Endothelial cell of umbilical vein (primary cell): Measurements from ENCODE around the gene GRID2. TPM values are rescaled to one million over a fixed set of nuclear protein-coding genes. Genes with fewer than 3 reads are reported as not detected.

Source experiments
- BruUV-seq: library from RNA; stranded (reverse); fragments of 400-500 nt; replicated peaks from 2 replicates; lab custom pipeline; 2021; lab: Mats Ljungman, UMichigan
- CTCF ChIA-PET: fragments of 300-600, 350-600 bp; sonication (Branson Sonifier 250); formaldehyde crosslinking; loops from one replicate; lab custom pipeline; 2021; ENCODE audit warnings: antibody characterized with exemption, inconsistent platforms; lab: Charles Lee
- POLR2A ChIA-PET: fragments of 300-600, 350-600 bp; sonication (Branson Sonifier 250); formaldehyde crosslinking; loops from one replicate; lab custom pipeline; 2021; ENCODE audit warnings: antibody characterized with exemption, inconsistent platforms; lab: Charles Lee
- DNase-seq: peaks from one replicate; pipeline ENCODE4 v3.0.0-alpha.2; 2011; ENCODE audit warnings: low read depth, low spot score
- FAIRE-seq: peaks from 2 replicates; lab custom pipeline; 2011; peaks lifted over from hg19 to GRCh38; lab: Jason Lieb, UNC
- H2AFZ ChIP-seq: 2 replicates; pipeline ENCODE4 v1.6.0; 2012; ENCODE audit warnings: low read depth, low read length, control low read depth, inconsistent platforms
- H3K27ac ChIP-seq: 2 replicates; pipeline ENCODE4 v1.5.1; 2011; ENCODE audit warnings: low read depth, mild to moderate bottlenecking, control low read depth, low read length, moderate library complexity; ENCODE audit not compliant: insufficient read depth
- H3K27me3 ChIP-seq, 2 experiments: 2 replicates each; pipeline versions ENCODE4 v1.6.0 to v1.6.1; 2011; ENCODE audit warnings: low read length in 2 of 2, mixed read lengths in 1 of 2; ENCODE audit not compliant: control insufficient read depth in 2 of 2, insufficient read depth in 2 of 2
- H3K36me3 ChIP-seq, 2 experiments: 2 replicates in 1 of 2; 3 replicates in 1 of 2; pipeline ENCODE4 v1.5.1; 2011; ENCODE audit warnings: low read length in 2 of 2, mild to moderate bottlenecking in 1 of 2, moderate library complexity in 1 of 2; ENCODE audit not compliant: control insufficient read depth in 2 of 2, insufficient read depth in 2 of 2; ENCODE audit errors: extremely low read depth in 1 of 2
- H3K4me1 ChIP-seq: 3 replicates; pipeline ENCODE4 v1.5.1; 2011; ENCODE audit warnings: mild to moderate bottlenecking, low read length; ENCODE audit not compliant: control insufficient read depth, insufficient read depth; ENCODE audit errors: extremely low read depth
- H3K4me2 ChIP-seq: 2 replicates; pipeline ENCODE4 v1.6.1; 2011; ENCODE audit warnings: low read length, control low read depth, mixed read lengths; ENCODE audit not compliant: insufficient read depth
- H3K4me3 ChIP-seq, 3 experiments: fragments of 200-600 bp in 1 of 3; sonication (generic), shearing (Covaris generic) in 1 of 3; replicated peaks in 1 of 3; 2 replicates each; pipeline ENCODE4 v1.5.1; 2011 to 2016; ENCODE audit warnings: control low read depth in 3 of 3, low read length in 3 of 3, mild to moderate bottlenecking in 2 of 3, inconsistent platforms in 1 of 3, low read depth in 1 of 3, moderate library complexity in 1 of 3; ENCODE audit not compliant: insufficient read depth in 1 of 3
- H3K79me2 ChIP-seq: 2 replicates; pipeline ENCODE4 v1.6.0; 2012; ENCODE audit warnings: low read length, inconsistent platforms; ENCODE audit not compliant: control insufficient read depth, insufficient read depth
- H3K9ac ChIP-seq: replicated peaks from 2 replicates; pipeline ENCODE3; 2011; ENCODE audit warnings: low read length, control low read depth; ENCODE audit not compliant: insufficient read depth; ENCODE audit errors: extremely low read depth
- H3K9me1 ChIP-seq: replicated peaks from 3 replicates; pipeline ENCODE4 v1.6.0; 2011; ENCODE audit warnings: mild to moderate bottlenecking, low read length; ENCODE audit not compliant: control insufficient read depth, insufficient read depth; ENCODE audit errors: extremely low read depth
- H3K9me3 ChIP-seq: replicated peaks from 2 replicates; pipeline ENCODE4 v1.5.1; 2012; ENCODE audit warnings: low read length, inconsistent platforms; ENCODE audit not compliant: control insufficient read depth, insufficient read depth
- H4K20me1 ChIP-seq: replicated peaks from 2 replicates; pipeline ENCODE3; 2011; ENCODE audit warnings: mild to moderate bottlenecking, low read length; ENCODE audit not compliant: control insufficient read depth, insufficient read depth; ENCODE audit errors: extremely low read depth
- EZH2 ChIP-seq: IDR thresholded peaks from 2 replicates; pipeline ENCODE4 v1.6.1; 2012; ENCODE audit warnings: borderline replicate concordance, low read depth, mild to moderate bottlenecking, moderate library complexity, low read length, inconsistent platforms; ENCODE audit not compliant: severe bottlenecking
- FOS ChIP-seq: IDR thresholded peaks from 2 replicates; pipeline ENCODE4 v1.6.1; 2011; ENCODE audit warnings: mild to moderate bottlenecking, low read length, moderate library complexity, borderline replicate concordance; ENCODE audit not compliant: insufficient read depth
- GATA2 ChIP-seq: IDR thresholded peaks from 2 replicates; pipeline ENCODE4 v1.7.0; 2011; ENCODE audit warnings: low read depth, mild to moderate bottlenecking, moderate library complexity, mixed read lengths, low read length; ENCODE audit not compliant: insufficient read length, insufficient read depth
- JUN ChIP-seq: IDR thresholded peaks from 2 replicates; pipeline ENCODE4 v1.6.1; 2011; ENCODE audit warnings: borderline replicate concordance, low read depth; ENCODE audit not compliant: insufficient read length, insufficient read depth
- MAX ChIP-seq: IDR thresholded peaks from 2 replicates; pipeline ENCODE4 v1.6.1; 2011; ENCODE audit not compliant: insufficient read depth, insufficient read length
- MYC ChIP-seq: IDR thresholded peaks from one replicate; pipeline ENCODE4 v1.6.1; 2011; ENCODE audit warnings: mild to moderate bottlenecking, low read depth, low read length
- POLR2AphosphoS5 ChIP-seq: IDR thresholded peaks from 2 replicates; pipeline ENCODE4 v1.6.1; 2012; ENCODE audit warnings: low read depth, mild to moderate bottlenecking, control low read depth, low read length, moderate library complexity; ENCODE audit not compliant: insufficient read depth
- dilution Hi-C: fragments of 300-500 bp; cut with MboI; formaldehyde crosslinking; loops from one replicate; pipeline ENCODE4 v1.15.0; 2019; ENCODE audit warnings: low sequenced_read_pairs; ENCODE audit not compliant: extremely low pct_ligation_motif_present
- intact Hi-C: fragments of 100-400 bp; cut with micrococcal nuclease; formaldehyde crosslinking; loops from one replicate; pipeline ENCODE4 v1.10.0; 2022
- polyA plus RNA-seq, 4 experiments: library from polyadenylated mRNA; depleted of rRNA in 3 of 4; stranded (reverse) in 3 of 4; unstranded in 1 of 4; fragments of >200 nt; gene quantifications; 2 replicates each; pipeline versions ENCODE4 v1.2.1 to v1.2.3, GENCODE V29; 2011 to 2012; ENCODE audit warnings: missing spikeins in 1 of 4
- total RNA-seq: library from RNA; stranded (reverse); gene quantifications from 2 replicates; pipeline ENCODE4 v1.2.3, GENCODE V29; 2021
- TF ChIP-seq, protein P1 (sequence below), 2 donors: IDR thresholded peaks; 1 replicate in 1 of 2; 2 replicates in 1 of 2; pipeline ENCODE4 v1.5.1; 2011; ENCODE audit warnings: low read length in 2 of 2, mild to moderate bottlenecking in 2 of 2, moderate library complexity in 2 of 2, control low read depth in 1 of 2, inconsistent platforms in 1 of 2, low read depth in 1 of 2; ENCODE audit not compliant: insufficient read depth in 1 of 2; ENCODE audit errors: extremely low read depth in 1 of 2

The GRID2 gene
- total and polyA plus RNA-seq, 2 donors (not counting 3 experiments of a cell fraction or from before 2014, with no cell fraction given), result not detected

DNA sequence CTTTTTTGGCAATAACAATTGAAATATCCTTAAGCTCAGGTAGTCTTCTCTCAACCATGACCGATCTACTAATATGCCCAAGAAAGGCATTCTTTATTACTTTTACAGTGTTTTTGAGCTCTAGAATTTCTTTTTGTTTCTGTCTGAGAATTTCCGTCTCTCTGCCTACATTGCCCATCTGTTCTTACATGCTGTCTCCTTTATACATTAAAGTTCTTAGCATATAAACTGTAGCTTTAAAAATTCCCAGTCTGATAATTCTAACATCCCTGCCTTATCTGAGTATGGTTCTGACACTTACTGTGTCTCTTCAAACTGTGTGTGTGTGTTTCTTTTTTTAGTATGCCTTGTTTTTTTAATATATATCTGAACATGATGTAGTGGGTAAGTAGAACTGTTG lies 658.1 kb downstream of the GRID2 start:
- H3K27ac ChIP-seq, result no peak overlapping the region
- TF ChIP-seq, protein P1, sequence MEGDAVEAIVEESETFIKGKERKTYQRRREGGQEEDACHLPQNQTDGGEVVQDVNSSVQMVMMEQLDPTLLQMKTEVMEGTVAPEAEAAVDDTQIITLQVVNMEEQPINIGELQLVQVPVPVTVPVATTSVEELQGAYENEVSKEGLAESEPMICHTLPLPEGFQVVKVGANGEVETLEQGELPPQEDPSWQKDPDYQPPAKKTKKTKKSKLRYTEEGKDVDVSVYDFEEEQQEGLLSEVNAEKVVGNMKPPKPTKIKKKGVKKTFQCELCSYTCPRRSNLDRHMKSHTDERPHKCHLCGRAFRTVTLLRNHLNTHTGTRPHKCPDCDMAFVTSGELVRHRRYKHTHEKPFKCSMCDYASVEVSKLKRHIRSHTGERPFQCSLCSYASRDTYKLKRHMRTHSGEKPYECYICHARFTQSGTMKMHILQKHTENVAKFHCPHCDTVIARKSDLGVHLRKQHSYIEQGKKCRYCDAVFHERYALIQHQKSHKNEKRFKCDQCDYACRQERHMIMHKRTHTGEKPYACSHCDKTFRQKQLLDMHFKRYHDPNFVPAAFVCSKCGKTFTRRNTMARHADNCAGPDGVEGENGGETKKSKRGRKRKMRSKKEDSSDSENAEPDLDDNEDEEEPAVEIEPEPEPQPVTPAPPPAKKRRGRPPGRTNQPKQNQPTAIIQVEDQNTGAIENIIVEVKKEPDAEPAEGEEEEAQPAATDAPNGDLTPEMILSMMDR (IDR thresholded peaks at IDR 0.05; ENCODE audit: extremely low read depth in 1 of 2, insufficient read depth in 1 of 2, low read depth in 1 of 2, low read length in 2 of 2), result no peak
- no peak for TF ChIP-seq JUN
- no peak for TF ChIP-seq GATA2
- TF ChIP-seq FOS, result no peak
- TF ChIP-seq MAX, result no peak
- no peak for TF ChIP-seq POLR2AphosphoS5
- TF ChIP-seq EZH2, result no peak
- no peak for TF ChIP-seq MYC
- CTCF ChIA-PET, result no interaction called here
- H3K9ac ChIP-seq, result no peak overlapping the region
- POLR2A ChIA-PET, result no interaction called here
- DNase-seq (no peak), FAIRE-seq (no peak)
- dilution Hi-C loops, result no loop called here
- H4K20me1 ChIP-seq, result no peaks in the 10 kb centered on the region
- no peaks in the 10 kb centered on the region for H3K79me2 ChIP-seq
- H3K4me3 ChIP-seq, result no peak overlapping the region
- intact Hi-C loops, result no loop called here
- H3K4me2 ChIP-seq, result no peak overlapping the region
- no peaks in the 10 kb centered on the region for H3K9me1 ChIP-seq
- no peak overlapping the region for H2AFZ ChIP-seq
- H3K9me3 ChIP-seq, result no peaks in the 10 kb centered on the region
- no peaks in the 10 kb centered on the region for H3K36me3 ChIP-seq
- no peaks in the 10 kb centered on the region for H3K4me1 ChIP-seq
- no TSS peak for BruUV-seq
- no peaks in the 10 kb centered on the region for H3K27me3 ChIP-seq
